ENCODE data around the gene ZNF778.
"Not testable (repeated sequence)": the region's sequence is repeated elsewhere in the genome, so short reads cannot be mapped to it uniquely, and the experiment has no call there.

ZNF778 gene

GRCh38 chr16:89187032-89187769, 30.3 kb upstream of the ZNF778 start:
- POLR2A ChIA-PET: no interaction called here
- CTCF ChIA-PET: interaction anchor here (0.9 to 1.0 kb wide), 2 partner anchors 19 to 450 kb away, joined by 3 to 4 read pairs; no protein-coding TSS in a partner anchor
- DNase-seq (ENCODE audit: extremely low spot score): no peak
- TF ChIP-seq CTCF (IDR thresholded peaks at IDR 0.05; ENCODE audit: control extremely low read depth, extremely low read depth, low read depth, missing control alignments): no peak

GRCh38 chr16:89187770-89188392, 29.6 kb upstream of the ZNF778 start:
- CTCF ChIA-PET: interaction anchor here (0.9 to 1.0 kb wide), 2 partner anchors 20 to 450 kb away, joined by 3 to 4 read pairs; no protein-coding TSS in a partner anchor
- POLR2A ChIA-PET: no interaction called here
- no peak for DNase-seq (ENCODE audit: extremely low spot score)
- TF ChIP-seq CTCF (IDR thresholded peaks at IDR 0.05; ENCODE audit: control extremely low read depth, extremely low read depth, low read depth, missing control alignments): no peak

GRCh38 chr16:89188471-89189357, 28.8 kb upstream of the ZNF778 start:
- DNase-seq (ENCODE audit: extremely low spot score); CTCF ChIA-PET; POLR2A ChIA-PET: not testable (repeated sequence)

GRCh38 chr16:89189358-89190025, 28.0 kb upstream of the ZNF778 start:
- no peak for DNase-seq (ENCODE audit: extremely low spot score)
- no peak for TF ChIP-seq CTCF (IDR thresholded peaks at IDR 0.05; ENCODE audit: control extremely low read depth, extremely low read depth, low read depth, missing control alignments)
- POLR2A ChIA-PET: no interaction called here
- CTCF ChIA-PET: no interaction called here

GRCh38 chr16:89190150-89190958, 27.1 kb upstream of the ZNF778 start:
- no peak for DNase-seq (ENCODE audit: extremely low spot score)
- TF ChIP-seq CTCF (IDR thresholded peaks at IDR 0.05; ENCODE audit: control extremely low read depth, extremely low read depth, low read depth, missing control alignments): no peak
- ChIA-PET CTCF (no interaction called here), POLR2A (no interaction called here)

GRCh38 chr16:89191033-89191900, 26.2 kb upstream of the ZNF778 start:
- CTCF ChIA-PET: no interaction called here
- no peak for DNase-seq (ENCODE audit: extremely low spot score)
- POLR2A ChIA-PET: no interaction called here
- no peak for TF ChIP-seq CTCF (IDR thresholded peaks at IDR 0.05; ENCODE audit: control extremely low read depth, extremely low read depth, low read depth, missing control alignments)

Data from GM10248 (cell line).